HG03159 (cell line): ENCODE measurements around the gene ITIH1.
"Not testable (repeated sequence)": the region's sequence is repeated elsewhere in the genome, so short reads cannot be mapped to it uniquely, and the experiment has no call there.

Experiments
- ATAC-seq: cut with Tn5 transposase; IDR thresholded peaks from one replicate; pipeline ENCODE4 v1.9.1; 2021; ENCODE audit warnings: mild to moderate bottlenecking, moderate library complexity; ENCODE audit not compliant: unreplicated experiment

The ITIH1 gene

DNA sequence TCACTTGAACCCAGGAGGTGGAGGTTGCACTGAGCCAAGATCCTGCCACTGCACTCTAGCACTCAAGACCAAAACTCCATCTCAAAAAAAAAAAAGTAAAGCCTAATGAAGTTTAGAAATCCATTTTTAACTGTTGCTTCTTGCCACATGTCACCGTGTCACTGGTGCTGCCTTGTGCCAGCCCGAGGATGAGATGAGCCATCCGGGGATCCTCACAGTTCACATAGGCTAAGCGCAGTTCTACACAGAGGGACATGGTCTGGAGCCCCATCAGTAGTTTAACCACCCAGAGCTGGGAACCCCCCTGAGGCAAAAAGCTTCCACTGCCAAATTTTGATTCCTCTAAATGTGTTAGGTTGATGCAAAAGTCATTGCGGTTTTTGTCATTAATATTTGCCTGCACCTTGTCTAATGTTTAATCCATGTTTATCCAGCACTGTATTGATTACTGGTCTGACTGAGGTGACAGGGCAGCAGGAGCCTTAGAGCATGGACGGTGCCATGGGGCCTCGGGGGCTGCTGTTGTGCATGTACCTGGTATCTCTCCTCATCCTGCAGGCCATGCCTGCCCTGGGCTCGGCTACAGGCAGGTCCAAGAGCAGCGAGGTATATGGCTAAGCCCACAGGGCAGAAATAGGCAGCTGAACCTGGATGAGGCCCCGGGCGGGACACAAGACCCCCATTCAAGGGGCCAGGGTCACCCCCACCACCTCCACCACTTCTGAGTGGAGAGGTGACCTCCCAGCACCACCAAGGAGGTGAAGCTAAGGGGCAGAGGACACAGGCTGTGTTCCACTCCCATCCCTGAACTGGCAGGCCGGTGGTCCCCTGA, at the start of gene ITIH1:
ITIH1 (plus strand) TSS at position 473 of the 832 bp plus-strand sequence; CDS start at position 490, 17 bp downstream.
- no peak for ATAC-seq

DNA sequence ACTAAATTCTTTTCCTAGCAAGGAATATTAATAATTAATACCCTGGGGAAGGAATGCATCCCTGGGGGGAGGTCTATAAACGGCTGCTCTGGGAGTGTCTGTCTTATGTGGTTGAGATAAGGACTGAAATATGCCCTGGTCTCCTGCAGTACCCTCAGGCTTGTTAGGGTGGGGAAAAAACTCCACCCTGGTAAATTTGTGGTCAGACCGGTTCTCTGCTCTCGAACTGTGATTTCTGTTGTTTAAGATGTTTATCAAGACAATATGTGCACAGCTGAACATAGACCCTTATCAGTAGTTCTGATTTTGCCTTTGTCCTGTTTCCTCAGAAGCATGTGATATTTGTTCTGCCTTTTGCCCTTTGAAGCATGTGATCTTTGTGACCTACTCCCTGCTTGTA, 48.6 kb upstream of the ITIH1 start:
- not testable (repeated sequence) for ATAC-seq

DNA sequence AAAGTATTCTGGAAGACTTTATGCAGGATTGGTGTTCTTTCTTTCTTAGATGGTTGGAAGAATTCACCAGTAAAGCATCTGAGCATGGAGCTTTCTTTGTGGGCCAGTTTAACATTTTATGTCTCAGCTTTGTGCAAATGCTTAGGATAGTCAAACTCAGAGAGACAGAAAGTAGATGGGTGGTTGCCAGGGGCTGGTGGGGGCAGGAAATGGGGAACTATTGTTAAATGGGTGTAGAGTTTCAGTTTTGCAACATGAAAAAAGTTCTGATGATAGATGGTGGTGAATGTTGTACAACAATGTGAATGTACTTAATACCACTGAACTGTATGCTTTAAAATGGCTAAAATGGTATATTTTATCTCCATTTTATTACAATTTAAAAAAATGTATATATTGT, 46.7 kb upstream of the ITIH1 start:
- ATAC-seq = no peak

GRCh38 chr3:52731590-52731989, 45.8 kb upstream of the ITIH1 start:
- no peak for ATAC-seq

- ATAC-seq = no peak
Measured at GRCh38 chr3:52733256-52733891, 44.0 kb upstream of the ITIH1 start.

DNA sequence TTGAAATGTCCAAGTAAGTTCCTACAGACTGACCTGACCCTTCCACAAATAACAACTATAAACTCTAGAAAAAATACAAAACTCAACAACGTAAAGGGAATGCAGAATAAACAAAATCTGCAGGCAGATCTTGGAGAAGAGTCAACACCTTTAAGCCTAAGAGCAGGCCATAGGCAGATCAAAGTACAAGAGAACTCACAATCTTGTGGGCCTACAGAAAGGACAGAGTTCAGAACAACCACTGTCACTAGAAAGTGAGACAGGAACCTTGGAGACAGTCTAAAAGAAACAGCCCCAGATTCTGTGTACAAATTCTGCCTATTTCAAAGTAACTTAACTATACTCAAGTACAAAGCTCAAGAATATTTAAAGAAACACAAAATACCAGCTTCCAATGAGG, 37.7 kb upstream of the ITIH1 start:
- no peak for ATAC-seq

DNA sequence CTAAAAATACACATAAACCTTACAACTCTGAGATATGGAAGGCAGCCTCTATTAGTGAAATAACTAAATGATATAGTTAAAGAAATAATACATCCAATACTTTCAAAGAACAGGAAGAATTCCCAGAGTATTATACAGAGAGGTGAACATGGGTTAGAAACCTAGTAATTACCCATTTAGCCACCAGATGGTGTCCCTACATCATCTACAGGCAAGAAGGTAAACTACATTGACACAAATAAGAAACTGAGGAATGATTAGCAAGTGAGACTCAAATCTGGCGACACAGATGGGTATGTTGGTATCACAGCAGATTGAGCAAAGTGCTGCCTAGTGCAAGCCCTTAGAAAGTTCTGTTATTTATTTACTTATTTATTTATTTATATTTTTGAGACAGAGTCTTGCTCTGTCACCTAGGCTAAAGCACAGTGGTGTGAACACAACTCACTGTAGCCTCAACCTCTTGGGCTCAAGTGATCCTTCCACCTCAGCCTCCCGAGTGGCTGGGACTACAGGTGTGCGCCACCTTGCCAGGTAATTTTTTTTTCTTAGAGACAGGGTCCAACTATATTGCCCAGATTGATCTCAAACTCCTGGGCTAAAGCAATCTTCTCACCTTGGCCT, 34.9 kb upstream of the ITIH1 start:
- no peak for ATAC-seq

GRCh38 chr3:52743152-52743551, 34.2 kb upstream of the ITIH1 start:
- ATAC-seq = no peak

- no peak for ATAC-seq
Measured at GRCh38 chr3:52743721-52744120, 33.7 kb upstream of the ITIH1 start.

DNA sequence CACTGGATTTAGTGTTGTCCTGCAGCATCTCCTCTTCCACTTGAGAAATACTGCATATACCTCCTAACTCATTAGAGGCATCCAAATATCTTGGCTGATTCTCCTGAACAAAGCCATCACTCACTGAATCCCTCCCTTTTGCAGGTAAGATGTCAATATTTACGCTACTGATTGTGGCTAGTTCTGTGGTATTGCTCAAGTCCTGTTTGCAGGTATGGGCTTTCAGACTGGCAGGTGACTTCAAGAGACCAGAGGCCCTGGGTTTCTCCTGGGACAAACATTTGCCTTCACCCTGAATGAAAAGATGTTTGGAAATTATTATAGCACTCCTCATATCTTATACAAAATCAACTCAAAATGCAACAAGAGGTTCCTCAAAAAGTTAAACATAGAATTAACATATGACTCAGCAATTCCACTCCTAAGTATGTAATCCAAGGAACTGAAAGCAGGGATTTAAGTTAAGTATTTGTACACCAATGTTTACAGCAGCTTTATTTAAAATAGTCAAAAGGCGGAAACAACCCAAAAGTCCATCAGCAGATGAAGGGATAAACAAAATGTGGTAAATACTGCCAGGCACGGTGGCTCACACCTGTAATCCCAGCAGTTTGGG, 25.2 kb upstream of the ITIH1 start:
- no peak for ATAC-seq

DNA sequence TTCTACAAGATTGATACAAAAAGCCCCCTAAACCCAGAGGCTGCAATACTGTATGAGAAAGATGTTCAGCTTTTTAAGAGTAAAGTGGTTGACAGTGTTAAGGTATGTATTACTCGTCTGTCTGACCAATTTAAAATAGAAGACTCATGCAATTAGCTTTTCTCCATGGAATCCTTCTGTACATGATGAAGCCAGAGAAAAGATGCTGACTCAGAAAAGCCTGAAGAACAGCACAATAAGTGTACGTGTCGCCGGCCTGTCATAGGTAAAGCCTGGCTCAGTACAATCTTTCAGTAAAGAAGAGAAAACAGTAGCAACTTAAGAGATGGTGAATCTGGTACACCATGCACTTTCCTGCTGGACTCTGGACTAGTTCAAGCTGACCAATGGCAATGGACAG, 23.0 kb upstream of the ITIH1 start:
- ATAC-seq = no peak

DNA sequence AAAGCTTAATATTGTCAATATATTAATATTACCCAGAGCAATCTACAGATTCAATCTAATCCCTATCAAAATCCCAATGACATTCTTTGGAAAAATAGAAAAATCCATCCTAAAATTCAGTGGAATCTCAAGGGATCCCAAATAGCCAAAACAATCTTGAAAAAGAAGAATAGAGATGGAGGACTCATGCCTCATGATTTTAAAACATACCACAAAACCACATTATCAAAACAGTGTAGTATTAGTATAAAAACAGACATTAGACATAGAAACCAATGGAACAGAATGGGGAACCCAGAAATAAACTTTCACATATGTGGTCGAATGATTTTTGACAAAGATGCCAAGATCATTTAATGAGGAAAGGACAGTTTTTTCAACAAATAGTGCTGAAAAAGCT, 21.3 kb upstream of the ITIH1 start:
- no peak for ATAC-seq

DNA sequence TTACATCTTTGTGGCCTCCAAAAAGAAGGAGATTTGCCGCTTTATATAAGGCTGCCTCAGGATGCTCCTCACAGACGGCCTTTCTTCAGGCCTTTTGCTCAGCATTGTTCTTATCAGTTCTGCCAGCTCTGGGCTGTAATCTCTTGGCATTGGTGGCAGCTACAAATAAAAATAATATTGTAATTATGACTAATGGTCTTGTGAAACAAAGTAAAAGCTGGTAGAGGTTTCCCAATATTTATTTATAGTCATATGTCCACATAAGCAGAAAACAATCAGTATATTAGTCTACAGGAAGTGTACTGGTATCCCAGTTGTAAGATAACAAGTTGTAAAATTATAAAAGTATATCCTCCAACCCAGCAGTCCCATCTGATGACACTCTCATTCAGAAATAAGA, 13.9 kb upstream of the ITIH1 start:
- ATAC-seq = no peak

GRCh38 chr3:52769786-52770455, 7.5 kb upstream of the ITIH1 start:
- no peak for ATAC-seq

GRCh38 chr3:52770496-52771333, 6.7 kb upstream of the ITIH1 start, which contains the start of gene NEK4:
TSS of gene NEK4 (minus strand) at chr3:52770940. CDS start at chr3:52770746, 194 bp downstream.
- peak; percentile 92 for ATAC-seq

GRCh38 chr3:52771334-52771681, 6.1 kb upstream of the ITIH1 start:
- ATAC-seq = no peak

DNA sequence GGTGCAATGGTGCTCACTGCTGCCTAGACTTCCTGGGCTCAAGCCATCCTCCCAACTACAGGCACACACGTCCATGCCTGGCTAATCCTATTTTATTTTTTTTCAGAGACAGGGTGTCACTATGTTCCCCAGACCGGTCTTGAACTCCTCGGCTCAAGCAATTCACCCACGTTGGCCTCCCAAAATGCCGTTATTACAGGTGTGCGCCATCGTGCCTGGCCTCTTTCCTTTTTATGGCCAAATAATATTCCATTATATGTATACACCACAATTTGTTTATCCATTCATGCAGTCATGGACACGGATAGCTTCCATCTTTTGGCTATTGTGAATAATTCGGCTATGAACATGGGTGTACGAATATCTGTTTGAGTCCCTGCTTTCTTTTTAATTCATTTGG, 5.7 kb upstream of the ITIH1 start:
- ATAC-seq = no peak

DNA sequence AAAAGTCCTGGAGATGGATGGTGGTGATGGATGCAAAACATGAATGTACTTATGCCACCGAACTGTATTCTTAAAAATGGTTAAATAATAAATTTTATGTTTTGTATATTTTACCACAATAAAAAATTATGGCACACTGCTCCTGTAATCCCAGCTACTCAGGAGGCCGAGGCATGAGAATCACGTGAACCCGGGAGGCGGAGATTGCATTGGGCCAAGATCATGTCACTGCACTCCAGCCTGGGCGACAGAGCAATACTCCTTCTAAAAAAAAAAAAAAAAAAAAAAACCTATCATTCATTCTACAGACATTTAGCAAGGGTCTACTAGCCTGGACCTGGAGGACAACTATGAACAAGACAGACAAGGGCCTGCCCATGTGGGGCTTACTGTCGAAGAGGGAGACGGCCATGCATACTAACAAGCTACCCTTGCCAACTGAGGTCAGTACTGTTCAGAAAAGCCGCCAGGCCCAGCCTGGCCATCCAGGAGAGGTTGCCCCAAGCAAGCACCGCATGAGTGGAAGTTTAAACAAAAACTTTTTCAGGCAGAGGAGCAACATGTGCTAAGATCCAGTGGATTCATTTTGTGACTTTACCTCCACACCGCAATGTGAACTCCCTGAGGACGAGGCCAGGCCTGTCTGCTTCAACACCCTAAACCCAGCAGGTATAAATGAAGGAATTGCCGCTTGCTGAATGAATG, 3.9 kb upstream of the ITIH1 start:
- no peak for ATAC-seq

- no peak for ATAC-seq
Measured at GRCh38 chr3:52774066-52774713, 3.2 kb upstream of the ITIH1 start.
